ENCODE measurements around the gene CYP26B1.
"Not testable (repeated sequence)": the region's sequence is repeated elsewhere in the genome, so short reads cannot be mapped to it uniquely, and the experiment has no call there.

CYP26B1 gene

GRCh38 chr2:72090781-72091482, 56.7 kb downstream of the CYP26B1 start:
- no peak for DNase-seq (ENCODE audit: low spot score)
- TF ChIP-seq, protein P1, sequence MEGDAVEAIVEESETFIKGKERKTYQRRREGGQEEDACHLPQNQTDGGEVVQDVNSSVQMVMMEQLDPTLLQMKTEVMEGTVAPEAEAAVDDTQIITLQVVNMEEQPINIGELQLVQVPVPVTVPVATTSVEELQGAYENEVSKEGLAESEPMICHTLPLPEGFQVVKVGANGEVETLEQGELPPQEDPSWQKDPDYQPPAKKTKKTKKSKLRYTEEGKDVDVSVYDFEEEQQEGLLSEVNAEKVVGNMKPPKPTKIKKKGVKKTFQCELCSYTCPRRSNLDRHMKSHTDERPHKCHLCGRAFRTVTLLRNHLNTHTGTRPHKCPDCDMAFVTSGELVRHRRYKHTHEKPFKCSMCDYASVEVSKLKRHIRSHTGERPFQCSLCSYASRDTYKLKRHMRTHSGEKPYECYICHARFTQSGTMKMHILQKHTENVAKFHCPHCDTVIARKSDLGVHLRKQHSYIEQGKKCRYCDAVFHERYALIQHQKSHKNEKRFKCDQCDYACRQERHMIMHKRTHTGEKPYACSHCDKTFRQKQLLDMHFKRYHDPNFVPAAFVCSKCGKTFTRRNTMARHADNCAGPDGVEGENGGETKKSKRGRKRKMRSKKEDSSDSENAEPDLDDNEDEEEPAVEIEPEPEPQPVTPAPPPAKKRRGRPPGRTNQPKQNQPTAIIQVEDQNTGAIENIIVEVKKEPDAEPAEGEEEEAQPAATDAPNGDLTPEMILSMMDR (IDR thresholded peaks at IDR 0.05; ENCODE audit: borderline replicate concordance, control extremely low read depth, extremely low read depth, insufficient read depth, missing control alignments) = no peak
- in situ Hi-C loops (cut with MboI; ENCODE audit: low sequenced_read_pairs, unreplicated experiment) = no loop called here

DNA sequence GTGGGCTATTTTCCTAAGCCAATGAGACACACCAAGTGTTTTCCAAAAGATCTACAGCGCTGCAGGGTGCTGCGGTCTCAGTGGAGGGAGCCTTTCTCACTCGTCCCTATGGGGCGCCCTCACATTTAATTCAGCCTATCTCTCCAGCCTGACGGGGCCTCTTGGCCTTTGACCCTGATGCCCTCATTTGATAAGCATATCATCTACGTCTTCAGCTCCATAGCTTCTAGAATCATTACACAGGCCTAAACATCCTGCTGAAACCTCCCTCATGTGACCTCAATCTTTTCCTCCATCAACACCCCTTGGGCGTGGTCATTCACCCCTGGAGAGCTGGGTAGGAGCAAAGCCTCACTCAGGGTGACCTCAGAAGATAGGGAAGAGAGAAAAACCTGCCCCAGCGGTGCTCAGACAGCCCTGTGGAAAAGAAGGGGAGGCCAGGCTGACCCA, 57.4 kb downstream of the CYP26B1 start:
- no peak for DNase-seq (ENCODE audit: low spot score)
- TF ChIP-seq, protein P1 (IDR thresholded peaks at IDR 0.05; ENCODE audit: borderline replicate concordance, control extremely low read depth, extremely low read depth, insufficient read depth, missing control alignments) = no peak
- in situ Hi-C loops (cut with MboI; ENCODE audit: low sequenced_read_pairs, unreplicated experiment) = no loop called here

DNA sequence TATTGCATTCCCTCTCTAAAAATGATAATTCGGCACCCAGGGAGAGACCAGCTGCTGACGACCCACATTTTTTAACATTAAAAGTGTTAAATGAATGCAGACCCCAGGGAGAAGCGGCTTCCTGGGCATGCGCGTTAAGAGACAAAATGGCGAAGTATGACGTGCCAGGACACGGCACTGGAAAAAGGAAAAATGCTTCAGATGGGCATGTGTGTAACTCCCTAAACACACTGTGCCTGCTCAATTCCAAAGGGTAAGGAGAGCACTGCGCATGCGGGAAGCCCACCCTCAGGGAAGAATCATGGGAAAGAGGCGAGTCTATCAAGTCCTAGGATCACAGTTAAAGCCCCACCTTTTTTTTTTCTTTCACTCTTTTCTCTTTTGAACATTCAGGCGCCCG, 58.1 kb downstream of the CYP26B1 start:
- DNase-seq (ENCODE audit: low spot score) = no peak
- in situ Hi-C loops (cut with MboI; ENCODE audit: low sequenced_read_pairs, unreplicated experiment) = no loop called here
- TF ChIP-seq, protein P1 (IDR thresholded peaks at IDR 0.05; ENCODE audit: borderline replicate concordance, control extremely low read depth, extremely low read depth, insufficient read depth, missing control alignments) = no peak

GRCh38 chr2:72089028-72089427, 58.6 kb downstream of the CYP26B1 start:
- in situ Hi-C loops (cut with MboI; ENCODE audit: low sequenced_read_pairs, unreplicated experiment) = no loop called here
- no peak for DNase-seq (ENCODE audit: low spot score)
- TF ChIP-seq, protein P1 (IDR thresholded peaks at IDR 0.05; ENCODE audit: borderline replicate concordance, control extremely low read depth, extremely low read depth, insufficient read depth, missing control alignments) = no peak

GRCh38 chr2:72086871-72087633, 60.6 kb downstream of the CYP26B1 start:
- DNase-seq (ENCODE audit: low spot score); in situ Hi-C loops (cut with MboI; ENCODE audit: low sequenced_read_pairs, unreplicated experiment): not testable (repeated sequence)

DNA sequence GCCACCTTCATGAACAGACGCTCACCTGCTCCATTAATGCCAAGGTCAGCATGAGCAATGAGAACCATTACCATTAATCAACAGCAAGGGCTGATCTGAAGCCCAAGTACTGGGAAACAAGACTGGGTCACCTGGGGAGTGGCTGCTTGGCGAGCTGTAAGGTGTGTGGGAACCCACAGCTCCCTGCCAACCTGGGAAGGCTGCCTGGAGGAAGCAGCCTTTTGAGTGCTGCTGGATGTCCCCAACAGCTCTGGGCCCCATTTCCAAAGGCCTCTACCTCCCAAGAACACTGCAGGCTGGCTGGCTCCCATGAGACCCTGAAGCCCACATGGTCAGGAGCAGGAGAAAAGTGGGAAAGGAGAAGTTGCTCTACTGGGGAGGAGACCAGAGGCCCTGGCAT, 62.1 kb downstream of the CYP26B1 start:
- TF ChIP-seq, protein P1 (IDR thresholded peaks at IDR 0.05; ENCODE audit: borderline replicate concordance, control extremely low read depth, extremely low read depth, insufficient read depth, missing control alignments) = no peak
- in situ Hi-C loops (cut with MboI; ENCODE audit: low sequenced_read_pairs, unreplicated experiment) = no loop called here

DNA sequence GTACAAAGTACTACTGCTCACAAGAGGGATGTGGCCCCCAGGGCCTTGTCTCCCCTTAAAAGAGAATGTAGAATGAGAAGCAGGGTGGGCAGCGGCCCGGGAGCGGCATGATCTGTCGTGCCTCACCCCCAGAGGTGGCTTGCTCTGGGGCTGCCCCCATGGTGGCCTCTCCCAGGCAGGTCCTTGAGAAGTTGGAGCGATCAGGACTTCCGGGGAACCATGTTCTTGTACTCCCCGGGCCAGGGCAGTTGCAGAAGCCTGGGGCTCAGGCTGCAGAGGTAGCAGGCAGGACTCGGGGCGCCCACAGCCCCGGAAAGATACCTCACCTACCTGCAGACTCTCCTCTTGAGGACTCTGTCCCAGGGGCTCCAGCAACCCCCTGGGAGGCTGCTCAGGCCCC, 62.6 kb downstream of the CYP26B1 start:
- DNase-seq (ENCODE audit: low spot score) = no peak
- TF ChIP-seq, protein P1 (IDR thresholded peaks at IDR 0.05; ENCODE audit: borderline replicate concordance, control extremely low read depth, extremely low read depth, insufficient read depth, missing control alignments) = no peak
- in situ Hi-C loops (cut with MboI; ENCODE audit: low sequenced_read_pairs, unreplicated experiment) = no loop called here

More for the DNA sequence above, 62.1 kb downstream of the CYP26B1 start:
- DNase-seq (ENCODE audit: low spot score) = no peak
